8988T (cell line): Measurements from ENCODE around the gene SOHLH2.

Experiments used
- DNase-seq: peaks from one replicate; pipeline ENCODE4 v3.0.0; 2011

The SOHLH2 gene

DNA sequence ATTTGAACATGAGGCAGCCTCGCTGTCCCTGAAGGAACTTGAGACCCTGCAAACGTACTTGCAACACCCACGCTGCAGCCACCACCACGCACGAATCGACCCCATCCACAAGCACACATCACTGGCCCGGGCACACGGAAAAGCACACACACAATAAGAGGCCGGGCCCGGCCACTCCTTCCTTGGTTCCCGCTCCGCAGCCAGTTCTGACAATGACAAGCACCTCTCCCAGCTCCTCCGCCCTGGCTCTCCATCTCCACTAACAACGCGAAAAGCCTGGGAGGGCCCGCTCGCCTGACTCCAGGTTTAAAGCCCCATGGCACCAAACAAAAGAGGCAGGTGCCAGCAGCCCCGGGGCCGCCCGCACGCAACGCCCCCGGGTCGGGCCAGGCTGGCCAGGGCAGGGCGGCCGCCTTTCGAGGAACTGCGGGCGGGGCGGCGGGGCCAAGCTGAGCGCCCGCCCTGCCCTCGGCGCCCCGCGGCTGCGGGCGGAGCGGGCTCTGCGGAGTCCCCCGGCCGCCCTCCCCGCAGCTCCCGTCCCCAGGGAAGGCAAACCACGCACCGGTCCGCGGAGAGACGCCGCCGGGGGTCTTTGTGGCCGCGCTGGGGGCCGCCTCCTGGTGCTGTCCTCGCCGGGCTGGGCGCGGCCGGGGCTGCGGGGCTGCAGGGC, 83.7 kb downstream of the SOHLH2 start:
- no peak for DNase-seq

DNA sequence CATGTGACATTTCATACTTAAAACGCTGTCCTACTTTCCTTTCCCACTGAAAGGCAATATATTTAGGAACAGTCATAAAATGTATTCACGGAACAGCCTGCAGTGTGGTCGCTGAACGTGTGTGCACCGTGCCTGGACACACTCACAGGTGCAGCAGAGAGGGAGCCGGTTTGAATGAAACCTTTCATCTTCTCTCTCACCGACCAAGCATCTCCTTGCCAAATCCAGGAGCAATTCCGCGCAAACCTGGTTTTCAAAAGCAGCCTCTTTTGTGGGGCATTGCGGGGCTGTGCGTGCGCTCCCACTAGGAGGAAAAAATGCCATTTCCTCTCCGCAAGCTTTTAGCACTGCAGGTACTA, 84.2 kb downstream of the SOHLH2 start:
- DNase-seq, result no peak

DNA sequence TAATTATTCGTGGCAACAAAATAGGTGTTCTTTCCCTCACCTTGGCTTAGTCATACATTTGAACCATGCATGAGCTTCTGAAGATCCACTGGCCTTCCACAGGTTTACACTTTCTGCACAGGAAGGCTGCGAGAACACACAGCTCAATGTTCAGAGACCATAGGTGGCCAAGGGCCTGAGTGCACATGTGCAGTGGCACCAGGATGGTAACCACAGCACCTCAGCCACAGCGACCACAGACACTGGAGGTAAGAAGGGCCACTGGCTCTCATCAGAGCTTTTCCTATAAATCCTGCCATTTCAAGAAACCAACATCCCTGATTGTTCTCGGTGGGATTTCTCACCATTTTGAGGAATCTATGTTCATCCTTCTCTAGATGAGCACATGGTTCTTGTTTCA, 84.8 kb downstream of the SOHLH2 start:
- DNase-seq, result no peak

DNA sequence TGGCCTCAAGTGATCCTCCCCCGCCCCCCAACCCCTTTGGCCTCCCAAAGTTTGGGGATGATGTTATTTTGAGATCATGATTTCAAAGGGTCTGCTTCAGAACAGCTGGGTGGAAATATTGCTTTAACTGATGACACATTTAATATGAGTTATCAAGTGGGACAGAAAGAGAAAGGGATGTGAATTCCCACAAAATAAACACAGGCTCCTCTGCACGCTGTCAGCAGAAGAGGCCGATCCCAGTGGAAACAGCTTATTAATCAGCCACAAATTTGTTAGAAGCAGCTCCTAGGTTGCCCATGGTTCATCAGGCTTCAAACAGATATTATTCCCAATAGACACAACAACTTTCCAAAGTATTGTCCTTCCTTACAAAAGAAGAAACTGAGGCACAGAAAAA, 87.9 kb downstream of the SOHLH2 start:
- DNase-seq, result no peak

DNA sequence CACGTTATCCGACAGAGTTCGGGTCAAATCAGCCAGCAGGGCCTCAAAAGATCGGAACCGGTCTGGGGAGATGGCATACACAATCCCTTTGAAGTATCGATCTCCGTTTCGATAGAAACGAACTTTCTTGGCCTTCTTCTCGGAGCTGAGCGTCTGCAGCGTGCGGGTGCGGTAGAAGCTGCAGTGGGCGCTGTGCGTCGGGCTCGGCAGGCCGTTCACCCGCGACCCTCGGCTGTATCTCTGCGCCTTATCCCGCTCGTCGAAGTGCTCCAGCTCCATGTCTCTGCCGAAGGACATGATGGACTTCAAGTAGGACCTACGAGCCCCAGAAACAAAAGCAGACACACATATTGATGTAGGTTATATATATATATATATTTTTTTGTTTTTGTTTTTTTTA, 88.5 kb downstream of the SOHLH2 start:
- DNase-seq, result no peak

DNA sequence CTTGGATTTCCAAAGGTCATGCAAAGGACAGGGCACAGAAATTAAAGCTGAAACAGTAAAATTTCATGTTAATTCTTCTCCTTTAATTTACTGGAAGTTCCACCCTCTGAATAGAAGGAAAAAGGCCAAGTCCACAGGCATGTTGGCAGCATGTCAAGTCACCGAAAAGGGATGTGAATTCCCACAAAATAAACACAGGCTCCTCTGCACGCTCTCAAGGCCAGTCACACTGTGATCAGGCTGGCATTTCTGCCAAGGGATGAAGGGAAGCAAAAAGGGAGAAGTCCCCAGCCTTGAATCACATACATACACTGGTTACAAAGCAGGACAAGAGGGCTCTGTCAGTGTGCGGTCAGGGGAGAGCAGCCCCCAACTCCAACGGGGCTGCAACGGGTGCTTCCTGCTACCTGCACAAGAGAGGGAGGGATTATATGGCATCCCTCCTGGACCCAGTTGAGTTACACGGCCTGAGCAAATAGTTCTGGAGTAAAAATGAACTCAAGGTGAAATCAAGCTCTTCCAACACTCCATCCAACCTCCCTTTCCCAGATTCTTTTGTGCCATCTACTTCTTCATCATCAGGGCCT, 90.0 kb downstream of the SOHLH2 start:
- no peak for DNase-seq
